GM18507 (cell line): Measurements from ENCODE around the gene GLRA3.
"Not testable (repeated sequence)": the region's sequence is repeated elsewhere in the genome, so short reads cannot be mapped to it uniquely, and the experiment has no call there.

Source experiments
- DNase-seq: peaks from one replicate; pipeline ENCODE4 v3.0.0; 2011; ENCODE audit warnings: low read depth; ENCODE audit not compliant: insufficient read length; ENCODE audit errors: extremely low spot score
- FAIRE-seq: peaks from 2 replicates; lab custom pipeline; 2011; peaks lifted over from hg19 to GRCh38; lab: Jason Lieb, UNC

The GLRA3 gene

GRCh38 chr4:174717828-174718227 is 111.2 kb downstream of the GLRA3 start:
- DNase-seq (no peak), FAIRE-seq (no peak)

GRCh38 chr4:174716986-174717770 is 111.9 kb downstream of the GLRA3 start:
- DNase-seq (no peak), FAIRE-seq (no peak)

- peak; percentile 14 for DNase-seq
- FAIRE-seq = peak; percentile 61
These were observed 114.4 kb downstream of the GLRA3 start for GRCh38 chr4:174714393-174715211.

- DNase-seq (no peak), FAIRE-seq (no peak)
These were observed 115.2 kb downstream of the GLRA3 start for GRCh38 chr4:174713821-174714220.

- FAIRE-seq = no peak
- no peak for DNase-seq
These were observed 115.9 kb downstream of the GLRA3 start for GRCh38 chr4:174713181-174713580.

- no peak for FAIRE-seq
These were observed 119.5 kb downstream of the GLRA3 start for GRCh38 chr4:174709526-174709925.

GRCh38 chr4:174708381-174708780 is 120.7 kb downstream of the GLRA3 start:
- FAIRE-seq (no peak), DNase-seq (no peak)

More at GRCh38 chr4:174709526-174709925, 119.5 kb downstream of the GLRA3 start:
- DNase-seq = no peak

GRCh38 chr4:174707902-174708301 is 121.1 kb downstream of the GLRA3 start:
- FAIRE-seq = no peak

GRCh38 chr4:174707051-174707676 is 121.9 kb downstream of the GLRA3 start:
- FAIRE-seq (peak; percentile 18), DNase-seq (no peak)

More at GRCh38 chr4:174707902-174708301, 121.1 kb downstream of the GLRA3 start:
- DNase-seq = no peak

GRCh38 chr4:174702979-174703478 is 126.0 kb downstream of the GLRA3 start:
- no peak for DNase-seq
- no peak for FAIRE-seq

GRCh38 chr4:174699654-174700053 is 129.4 kb downstream of the GLRA3 start:
- FAIRE-seq (no peak), DNase-seq (no peak)

- FAIRE-seq = no peak
These were observed 131.2 kb downstream of the GLRA3 start for GRCh38 chr4:174697896-174698295.

GRCh38 chr4:174697202-174697601 is 131.8 kb downstream of the GLRA3 start:
- DNase-seq = no peak
- FAIRE-seq = no peak

More at GRCh38 chr4:174697896-174698295, 131.2 kb downstream of the GLRA3 start:
- no peak for DNase-seq

- no peak for FAIRE-seq
- DNase-seq = no peak
These were observed 132.4 kb downstream of the GLRA3 start for GRCh38 chr4:174696657-174697056.

GRCh38 chr4:174691876-174692275 is 137.2 kb downstream of the GLRA3 start:
- FAIRE-seq, DNase-seq: not testable (repeated sequence)

- FAIRE-seq (no peak), DNase-seq (no peak)
These were observed 138.4 kb downstream of the GLRA3 start for GRCh38 chr4:174690665-174691064.

GRCh38 chr4:174689618-174690017 is 139.4 kb downstream of the GLRA3 start:
- no peak for FAIRE-seq
- DNase-seq = no peak

GRCh38 chr4:174686826-174687225 is 142.2 kb downstream of the GLRA3 start:
- FAIRE-seq = no peak
- DNase-seq = no peak

GRCh38 chr4:174681723-174682300 is 147.2 kb downstream of the GLRA3 start:
- no peak for FAIRE-seq
- DNase-seq = no peak
